LNCAP (cell line): ENCODE results near the gene SUSD1.

ENCODE experiments used
- TF ChIP-seq, protein P1 (sequence below): fragments of 450-650 bp; IDR thresholded peaks from 2 replicates; pipeline ENCODE4 v1.5.1; 2017; ENCODE audit warnings: mild to moderate bottlenecking

The SUSD1 gene

DNA sequence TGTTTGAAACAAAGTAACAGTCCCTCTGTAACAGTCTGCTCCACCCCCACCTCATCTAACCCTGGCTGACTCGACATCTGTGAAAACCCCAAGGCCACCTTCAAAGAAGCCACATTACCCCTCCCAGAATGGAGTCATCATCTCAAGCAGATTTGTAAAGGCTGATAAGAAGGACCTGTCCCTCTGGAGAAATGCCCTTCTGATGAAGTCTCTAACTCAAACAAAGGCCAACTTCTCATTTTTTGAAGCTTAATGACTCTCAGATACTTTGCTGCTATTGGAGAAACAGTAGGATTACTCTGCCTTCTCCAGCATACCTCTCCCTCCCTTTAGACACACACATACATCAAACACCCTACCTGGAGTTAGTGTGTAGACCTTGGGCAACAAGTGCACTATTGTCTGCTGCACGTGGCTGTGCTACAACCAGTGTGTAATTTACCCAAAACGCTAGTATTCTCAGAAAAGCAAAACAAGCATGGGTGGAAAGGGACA is 5.3 kb upstream of the SUSD1 start:
- TF ChIP-seq, protein P1, sequence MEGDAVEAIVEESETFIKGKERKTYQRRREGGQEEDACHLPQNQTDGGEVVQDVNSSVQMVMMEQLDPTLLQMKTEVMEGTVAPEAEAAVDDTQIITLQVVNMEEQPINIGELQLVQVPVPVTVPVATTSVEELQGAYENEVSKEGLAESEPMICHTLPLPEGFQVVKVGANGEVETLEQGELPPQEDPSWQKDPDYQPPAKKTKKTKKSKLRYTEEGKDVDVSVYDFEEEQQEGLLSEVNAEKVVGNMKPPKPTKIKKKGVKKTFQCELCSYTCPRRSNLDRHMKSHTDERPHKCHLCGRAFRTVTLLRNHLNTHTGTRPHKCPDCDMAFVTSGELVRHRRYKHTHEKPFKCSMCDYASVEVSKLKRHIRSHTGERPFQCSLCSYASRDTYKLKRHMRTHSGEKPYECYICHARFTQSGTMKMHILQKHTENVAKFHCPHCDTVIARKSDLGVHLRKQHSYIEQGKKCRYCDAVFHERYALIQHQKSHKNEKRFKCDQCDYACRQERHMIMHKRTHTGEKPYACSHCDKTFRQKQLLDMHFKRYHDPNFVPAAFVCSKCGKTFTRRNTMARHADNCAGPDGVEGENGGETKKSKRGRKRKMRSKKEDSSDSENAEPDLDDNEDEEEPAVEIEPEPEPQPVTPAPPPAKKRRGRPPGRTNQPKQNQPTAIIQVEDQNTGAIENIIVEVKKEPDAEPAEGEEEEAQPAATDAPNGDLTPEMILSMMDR, result no peak

DNA sequence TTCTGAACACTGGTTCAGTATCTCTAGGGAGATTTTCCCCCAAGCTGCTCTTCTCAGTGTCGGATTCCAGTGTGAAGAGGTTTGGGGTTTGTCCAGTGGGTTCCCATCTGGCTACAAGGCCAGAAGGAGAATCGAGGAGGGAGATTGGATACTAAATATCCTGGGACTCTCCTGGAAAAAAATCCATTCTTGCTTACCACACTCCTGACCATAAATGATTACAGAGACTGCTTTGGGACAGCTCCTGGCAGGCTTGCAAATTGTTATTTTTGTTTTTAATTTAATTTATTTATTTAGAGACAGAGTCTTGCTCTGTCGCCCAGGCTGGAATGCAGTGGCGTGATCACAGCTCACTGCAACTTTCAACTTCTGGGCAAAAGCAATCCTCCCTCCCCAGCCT is 4.7 kb upstream of the SUSD1 start:
- TF ChIP-seq, protein P1, result no peak

DNA sequence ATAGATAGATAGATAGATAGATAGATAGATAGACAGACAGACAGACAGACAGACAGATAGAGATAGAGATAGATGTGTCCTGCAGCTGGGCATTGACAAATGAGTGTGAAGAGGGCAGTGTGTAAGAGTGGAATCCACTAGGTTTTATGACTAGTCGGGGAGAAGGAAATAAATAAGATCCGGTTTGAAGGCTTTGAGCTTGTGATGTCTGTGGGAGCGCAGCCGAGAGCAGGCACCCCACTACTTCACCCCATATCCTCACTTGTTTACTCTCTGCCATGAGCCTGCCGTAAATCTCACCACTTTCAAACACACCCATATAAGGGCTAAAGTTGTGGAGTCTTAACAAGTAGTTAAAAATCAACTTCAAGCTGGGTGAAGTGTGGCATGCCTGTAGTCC is 1.4 kb upstream of the SUSD1 start:
- TF ChIP-seq, protein P1, result no peak

GRCh38 chr9:112175796-112176315 is 759 bp upstream of the SUSD1 start:
- TF ChIP-seq, protein P1, result no peak

DNA sequence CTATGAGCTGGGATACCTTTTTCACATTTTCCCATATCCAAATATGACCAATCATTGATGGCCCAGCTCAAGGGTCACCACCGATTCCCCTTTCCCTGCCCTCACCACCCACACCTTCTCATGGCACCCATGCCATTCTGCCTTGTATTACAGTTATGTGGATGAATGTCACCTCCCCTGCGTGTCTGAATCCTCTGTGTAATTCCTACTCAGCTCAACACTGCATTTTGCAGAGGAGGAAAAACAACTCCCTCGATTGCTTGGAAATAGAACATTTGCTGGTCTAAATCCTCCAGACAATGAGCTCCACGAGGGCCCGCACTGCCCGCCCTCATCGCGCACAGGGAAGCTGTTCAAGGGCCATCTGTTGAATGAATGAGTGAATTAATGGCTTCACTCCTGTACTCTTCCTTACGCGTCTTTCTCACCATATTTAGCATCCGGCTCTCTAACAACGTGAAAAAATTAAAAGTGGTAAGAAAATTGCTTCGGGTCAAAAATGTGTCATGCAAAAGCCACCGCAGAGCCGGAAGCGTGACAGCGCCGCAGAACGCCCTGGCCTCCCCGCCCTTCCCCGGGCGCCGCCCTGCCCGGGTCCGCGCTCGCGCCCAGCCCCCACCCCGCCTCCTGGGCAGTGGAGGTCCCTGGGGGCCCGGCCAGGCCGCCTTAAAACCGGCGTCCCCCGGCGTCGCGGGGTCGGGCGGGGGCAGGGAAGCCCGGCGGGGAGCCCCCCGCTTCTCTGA is 704 bp downstream of the SUSD1 start:
- TF ChIP-seq, protein P1, result no peak

DNA sequence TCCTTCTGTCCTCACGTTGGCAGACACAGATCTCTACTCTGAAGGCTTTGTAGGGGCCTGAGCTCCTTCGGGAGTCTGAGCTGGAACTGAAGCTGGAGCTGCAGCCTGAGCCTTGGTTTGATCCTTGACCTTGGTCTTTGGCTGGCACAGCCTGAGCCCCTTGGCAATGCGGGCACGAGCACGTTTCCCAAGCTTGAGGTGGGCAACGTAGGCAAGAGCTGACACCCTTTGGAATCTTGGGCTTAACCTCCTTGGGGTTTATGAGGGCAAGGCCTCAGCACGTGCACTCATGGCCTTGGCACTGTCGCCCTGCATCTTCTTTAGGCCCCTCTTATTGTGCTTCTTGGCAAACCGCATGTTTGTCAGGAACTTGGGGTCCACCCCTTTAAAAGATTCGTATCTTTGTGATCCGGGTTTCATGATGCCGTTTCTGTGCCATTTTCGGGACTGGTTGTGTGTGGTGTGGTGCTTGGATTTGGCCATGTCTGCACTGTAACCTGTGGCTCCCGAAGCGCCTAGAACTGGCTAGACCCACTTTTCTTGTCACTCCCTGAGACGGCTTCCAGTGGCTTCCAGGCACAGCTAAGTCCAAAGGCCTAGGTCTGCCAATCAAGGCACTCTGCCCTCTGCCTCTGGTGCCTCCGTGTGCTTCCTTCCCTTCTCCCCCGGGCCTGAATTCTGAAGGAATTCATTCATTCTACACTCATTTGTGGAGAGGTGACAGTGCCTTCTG is 1.4 kb downstream of the SUSD1 start:
- TF ChIP-seq, protein P1, result no peak

GRCh38 chr9:112170968-112171367 is 4.1 kb downstream of the SUSD1 start:
- TF ChIP-seq, protein P1, result no peak
